ENCODE measurements around the gene GNB4. TPM values are rescaled to one million over a fixed set of nuclear protein-coding genes. Genes with fewer than 3 reads are reported as not detected.

GNB4 gene
- total RNA-seq, 2 experiments from 2014 or later, result 0.75 to 0.88 TPM

DNA sequence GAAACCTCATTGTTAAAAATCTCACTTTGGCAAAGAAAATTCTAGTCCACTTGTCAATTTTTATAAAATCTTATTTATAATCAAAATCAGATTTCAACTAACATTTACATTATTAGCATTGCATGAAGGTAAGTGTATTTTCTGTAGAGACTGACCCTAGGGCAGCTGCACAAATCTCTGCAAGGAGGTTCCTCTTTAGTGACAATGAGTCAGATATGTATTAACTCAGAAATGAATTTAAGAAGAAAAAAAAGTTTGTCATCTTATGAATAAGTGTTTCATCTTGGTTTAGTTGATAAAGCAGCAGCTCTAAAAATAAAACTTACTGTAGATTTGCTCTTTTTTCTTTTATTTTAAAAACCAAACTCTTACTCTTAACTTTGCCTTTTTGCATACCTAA lies 9.0 kb upstream of the GNB4 start:
- no peak for ATAC-seq
- intact Hi-C loops (cut with DNase I, micrococcal nuclease), result no loop called here
- H3K36me3 Mint-ChIP-seq (ENCODE audit: low read depth), result no peaks in the 10 kb centered on the region
- no peak overlapping the region for H3K27ac Mint-ChIP-seq
- ChIA-PET CTCF (interaction anchor here (0.7 to 1.0 kb wide), 3 partner anchors 8 to 103 kb away, joined by 3 to 4 read pairs (median 3); no protein-coding TSS in a partner anchor), POLR2A (interaction anchor here (0.6 kb wide), 1 partner anchor 189 kb away, joined by 5 read pairs; no protein-coding TSS in a partner anchor)
- H3K4me3 Mint-ChIP-seq, result no peak overlapping the region
- no peaks in the 10 kb centered on the region for H3K9me3 Mint-ChIP-seq (ENCODE audit: low read depth)
- H3K4me1 Mint-ChIP-seq, result peaks cover 10% of the 10 kb centered on the region
- peaks cover 19% of the 10 kb centered on the region for H3K27me3 Mint-ChIP-seq
- DNase-seq, result no peak

GRCh38 chr3:179455954-179456353 lies 4.7 kb upstream of the GNB4 start:
- peaks cover 36% of the 10 kb centered on the region for H3K27me3 Mint-ChIP-seq
- no peaks in the 10 kb centered on the region for H3K36me3 Mint-ChIP-seq (ENCODE audit: low read depth)

DNA sequence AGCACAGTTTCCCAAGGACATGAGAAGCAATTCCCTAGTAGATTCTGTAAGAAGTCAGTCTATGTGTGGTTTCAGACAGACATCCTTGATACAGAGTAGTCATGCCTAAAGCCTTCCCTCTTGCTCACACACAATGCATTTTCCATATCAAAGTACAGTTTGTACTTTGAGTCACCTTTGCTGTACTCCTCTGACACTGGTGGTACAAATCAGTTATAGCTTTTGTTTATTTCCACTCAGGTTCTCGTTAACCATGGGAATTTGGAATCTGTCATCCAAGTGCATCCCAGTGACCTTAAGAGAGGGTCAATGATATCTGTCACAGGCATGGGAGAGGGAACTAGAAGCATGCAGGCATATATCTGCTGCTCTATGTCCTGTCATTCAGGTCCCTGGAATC lies 3.6 kb upstream of the GNB4 start:
- ChIA-PET POLR2A (no interaction called here), CTCF (no interaction called here)
- DNase-seq (no peak), ATAC-seq (no peak)
- peaks cover 44% of the 10 kb centered on the region for H3K27me3 Mint-ChIP-seq
- intact Hi-C loops (cut with DNase I, micrococcal nuclease), result loop anchor here in 1 of 2 experiments (5.0 kb wide), 2 partner anchors 197 to 308 kb away; partner anchors contain the start of genes PIK3CA and USP13
- H3K9me3 Mint-ChIP-seq (ENCODE audit: low read depth), result no peaks in the 10 kb centered on the region
- no peak overlapping the region for H3K4me3 Mint-ChIP-seq
- H3K36me3 Mint-ChIP-seq (ENCODE audit: low read depth), result peaks cover 2% of the 10 kb centered on the region
- no peak overlapping the region for H3K27ac Mint-ChIP-seq
- H3K4me1 Mint-ChIP-seq, result peaks cover 16% of the 10 kb centered on the region

More at GRCh38 chr3:179455954-179456353, 4.7 kb upstream of the GNB4 start:
- ATAC-seq (no peak), DNase-seq (no peak)
- Mint-ChIP-seq H3K4me3 (no peak overlapping the region), H3K9me3 (ENCODE audit: low read depth) (no peaks in the 10 kb centered on the region), H3K4me1 (peaks cover 7% of the 10 kb centered on the region), H3K27ac (no peak overlapping the region)
- POLR2A ChIA-PET, result no interaction called here
- intact Hi-C loops (cut with DNase I, micrococcal nuclease), result no loop called here
- CTCF ChIA-PET, result no interaction called here

DNA sequence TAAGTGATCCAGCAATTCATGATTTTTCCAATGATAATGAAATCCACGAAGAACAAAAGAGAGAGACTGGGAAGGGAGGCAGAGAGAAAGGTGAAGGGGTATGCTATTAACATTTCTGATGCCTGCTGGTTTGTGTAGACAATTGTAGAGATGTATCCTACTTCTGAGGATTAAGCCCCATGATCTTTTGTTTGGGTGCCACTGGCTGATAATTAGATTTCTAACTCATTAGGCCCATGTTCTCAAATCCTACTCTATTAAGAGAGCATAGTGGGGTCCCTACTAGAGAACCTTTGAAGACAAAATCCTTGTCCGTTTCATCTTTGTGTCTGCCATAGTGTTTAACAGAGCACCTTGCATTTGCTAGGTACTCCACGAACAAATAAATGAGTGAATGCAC lies 2.7 kb upstream of the GNB4 start:
- DNase-seq, result no peak
- intact Hi-C loops (cut with DNase I, micrococcal nuclease), result loop anchor here in 1 of 2 experiments (5.0 kb wide), 2 partner anchors 198 to 307 kb away; partner anchors contain the start of genes PIK3CA and USP13

DNA sequence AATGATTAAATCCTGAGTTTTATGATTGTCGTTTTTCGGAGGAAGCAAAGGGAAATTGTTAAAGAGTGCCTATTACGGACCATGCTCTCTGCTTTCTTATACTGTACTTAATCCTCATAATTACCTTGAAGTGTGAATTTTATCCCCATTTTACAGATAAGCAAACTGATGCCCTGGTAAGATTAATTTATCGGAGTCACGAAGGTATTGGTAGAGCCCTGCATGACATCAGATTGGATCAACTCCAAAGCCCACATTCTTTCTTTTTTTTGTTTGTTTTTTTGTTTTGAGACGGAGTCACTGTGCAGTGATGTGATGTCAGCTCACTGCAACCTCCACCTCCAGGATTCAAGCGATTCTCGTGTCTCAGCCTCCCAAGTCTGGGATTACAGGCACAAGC lies 1.6 kb upstream of the GNB4 start:
- Mint-ChIP-seq H3K9me3 (ENCODE audit: low read depth) (no peaks in the 10 kb centered on the region), H3K36me3 (ENCODE audit: low read depth) (peaks cover 2% of the 10 kb centered on the region), H3K4me3 (no peak overlapping the region), H3K27me3 (peaks cover 56% of the 10 kb centered on the region), H3K4me1 (peaks cover 19% of the 10 kb centered on the region), H3K27ac (no peak overlapping the region)
- ChIA-PET POLR2A (interaction anchor here (0.5 kb wide), 1 partner anchor 44 kb away, joined by 3 read pairs; no protein-coding TSS in a partner anchor), CTCF (interaction anchor here (0.9 kb wide), 1 partner anchor 8 kb away, joined by 3 read pairs; no protein-coding TSS in a partner anchor)
- no peak for ATAC-seq
- intact Hi-C loops (cut with DNase I, micrococcal nuclease), result loop anchor here in 1 of 2 experiments (5.0 kb wide), 2 partner anchors 199 to 306 kb away; partner anchors contain the start of genes PIK3CA and USP13
- no peak for DNase-seq

More for the DNA sequence above, 2.7 kb upstream of the GNB4 start:
- H3K36me3 Mint-ChIP-seq (ENCODE audit: low read depth), result peaks cover 2% of the 10 kb centered on the region
- H3K4me3 Mint-ChIP-seq, result no peak overlapping the region
- H3K4me1 Mint-ChIP-seq, result peaks cover 19% of the 10 kb centered on the region
- no peaks in the 10 kb centered on the region for H3K9me3 Mint-ChIP-seq (ENCODE audit: low read depth)
- no peak overlapping the region for H3K27ac Mint-ChIP-seq
- CTCF ChIA-PET, result no interaction called here
- H3K27me3 Mint-ChIP-seq, result peaks cover 51% of the 10 kb centered on the region
- no peak for ATAC-seq
- POLR2A ChIA-PET, result no interaction called here

DNA sequence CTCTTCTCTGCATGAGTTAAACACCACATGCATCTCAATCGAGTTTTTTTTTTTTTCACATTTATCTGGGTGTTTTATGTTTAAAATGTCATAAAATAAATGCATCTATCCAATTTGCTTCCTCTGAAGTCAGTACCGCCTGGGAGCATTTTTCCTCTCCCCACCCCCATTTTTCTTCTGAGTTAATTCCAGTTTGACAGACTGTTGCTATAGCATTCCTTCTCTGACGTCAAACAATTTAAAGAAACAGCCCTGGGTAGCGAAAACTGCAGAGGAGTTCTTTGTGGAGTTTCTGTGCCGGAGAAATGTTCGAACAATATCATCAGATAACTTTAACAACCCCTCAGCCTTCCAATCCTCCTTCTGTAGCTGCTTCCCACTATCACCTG lies 900 bp upstream of the GNB4 start:
- DNase-seq (no peak), ATAC-seq (no peak)
- Mint-ChIP-seq H3K27ac (no peak overlapping the region), H3K27me3 (peaks cover 60% of the 10 kb centered on the region), H3K4me3 (peak overlapping the region; percentile 67), H3K36me3 (ENCODE audit: low read depth) (peaks cover 2% of the 10 kb centered on the region), H3K9me3 (ENCODE audit: low read depth) (no peaks in the 10 kb centered on the region), H3K4me1 (peaks cover 19% of the 10 kb centered on the region)
- intact Hi-C loops (cut with DNase I, micrococcal nuclease), result loop anchor here in 1 of 2 experiments (5.0 kb wide), 2 partner anchors 200 to 305 kb away; partner anchors contain the start of genes PIK3CA and USP13
- ChIA-PET POLR2A (no interaction called here), CTCF (interaction anchor here (0.9 kb wide), 1 partner anchor 9 kb away, joined by 3 read pairs; no protein-coding TSS in a partner anchor)

- Mint-ChIP-seq H3K27me3 (peaks cover 62% of the 10 kb centered on the region), H3K27ac (no peak overlapping the region), H3K9me3 (ENCODE audit: low read depth) (no peaks in the 10 kb centered on the region), H3K4me1 (peaks cover 19% of the 10 kb centered on the region), H3K4me3 (peak overlapping the region; percentile 67), H3K36me3 (ENCODE audit: low read depth) (peaks cover 2% of the 10 kb centered on the region)
- DNase-seq, result no peak
- intact Hi-C loops (cut with DNase I, micrococcal nuclease), result loop anchor here in 1 of 2 experiments (1.0 to 5.0 kb wide), 3 partner anchors 104 to 304 kb away; partner anchors contain the start of genes MFN1, PIK3CA and USP13
- POLR2A ChIA-PET, result interaction anchor here (0.6 kb wide), 1 partner anchor 1145 kb away, joined by 5 read pairs; no protein-coding TSS in a partner anchor
- no peak for ATAC-seq
- CTCF ChIA-PET, result no interaction called here
Observed at GRCh38 chr3:179450901-179451264, 387 bp downstream of the GNB4 start.

DNA sequence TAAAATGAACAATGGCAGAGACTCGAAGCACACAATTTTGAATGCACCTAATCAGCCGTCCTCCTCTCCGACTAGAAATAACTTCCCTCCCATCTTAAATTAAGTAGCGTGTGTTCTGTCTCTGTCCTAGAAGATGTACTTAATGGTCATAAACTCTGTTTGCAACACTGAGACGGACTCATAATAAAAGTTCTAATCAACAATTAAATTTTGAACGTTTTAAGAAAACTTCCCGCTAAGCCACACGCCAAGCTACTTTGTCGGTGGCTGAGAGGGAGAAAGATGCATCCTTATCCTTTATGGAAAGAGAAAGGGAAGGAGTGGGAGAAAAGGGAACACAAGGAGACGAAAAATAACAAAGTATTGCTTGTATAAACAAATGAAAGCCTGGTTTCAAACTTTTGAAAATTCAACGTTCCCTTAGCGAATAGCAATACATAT lies 989 bp downstream of the GNB4 start:
- DNase-seq (no peak), ATAC-seq (no peak)
- Mint-ChIP-seq H3K27me3 (peaks cover 60% of the 10 kb centered on the region), H3K9me3 (ENCODE audit: low read depth) (no peaks in the 10 kb centered on the region), H3K27ac (no peak overlapping the region), H3K4me3 (peak overlapping the region; percentile 67), H3K36me3 (ENCODE audit: low read depth) (peaks cover 2% of the 10 kb centered on the region), H3K4me1 (peaks cover 19% of the 10 kb centered on the region)
- intact Hi-C loops (cut with DNase I, micrococcal nuclease), result loop anchor here in 1 of 2 experiments (5.0 kb wide), 2 partner anchors 202 to 303 kb away; partner anchors contain the start of genes PIK3CA and USP13
- ChIA-PET POLR2A (no interaction called here), CTCF (no interaction called here)

- H3K27ac Mint-ChIP-seq, result no peak overlapping the region
- intact Hi-C loops (cut with DNase I, micrococcal nuclease), result loop anchor here in 1 of 2 experiments (5.0 kb wide), 2 partner anchors 203 to 302 kb away; partner anchors contain the start of genes PIK3CA and USP13
- ChIA-PET POLR2A (no interaction called here), CTCF (no interaction called here)
- H3K4me1 Mint-ChIP-seq, result peaks cover 19% of the 10 kb centered on the region
- peaks cover 58% of the 10 kb centered on the region for H3K27me3 Mint-ChIP-seq
- no peak for ATAC-seq
- no peaks in the 10 kb centered on the region for H3K9me3 Mint-ChIP-seq (ENCODE audit: low read depth)
- peak overlapping the region; percentile 67 for H3K4me3 Mint-ChIP-seq
- no peak for DNase-seq
- peaks cover 2% of the 10 kb centered on the region for H3K36me3 Mint-ChIP-seq (ENCODE audit: low read depth)
Observed at GRCh38 chr3:179449636-179450035, 1.6 kb downstream of the GNB4 start.

DNA sequence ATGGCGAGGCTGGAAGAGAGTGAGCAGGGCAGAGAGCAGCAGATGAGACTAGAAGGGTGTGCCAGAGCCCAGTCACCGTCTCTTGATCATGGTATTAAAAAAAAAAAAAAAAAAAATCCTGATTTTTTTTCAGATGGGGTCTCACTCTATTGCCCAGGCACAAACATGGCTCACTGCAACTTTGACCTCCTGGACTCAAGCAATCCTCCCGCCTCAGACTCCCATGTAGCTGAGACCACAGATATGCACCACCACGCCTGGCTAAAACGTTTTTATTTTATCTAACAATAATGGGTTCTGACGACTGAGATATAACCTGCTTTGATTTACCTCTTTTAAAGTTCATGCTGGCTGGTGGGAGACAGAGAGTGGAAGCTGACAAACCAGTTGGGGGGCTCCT lies 4.0 kb downstream of the GNB4 start:
- no peak overlapping the region for H3K4me3 Mint-ChIP-seq
- H3K9me3 Mint-ChIP-seq (ENCODE audit: low read depth), result no peaks in the 10 kb centered on the region
- H3K27me3 Mint-ChIP-seq, result peaks cover 47% of the 10 kb centered on the region
- ChIA-PET POLR2A (no interaction called here), CTCF (interaction anchor here (0.6 kb wide), 2 partner anchors 12 to 110 kb away, joined by 3 read pairs; no protein-coding TSS in a partner anchor)
- intact Hi-C loops (cut with DNase I, micrococcal nuclease), result loop anchor here in 1 of 2 experiments (2.0 kb wide), 1 partner anchor 112 kb away; no protein-coding TSS in a partner anchor
- H3K27ac Mint-ChIP-seq, result no peak overlapping the region
- H3K36me3 Mint-ChIP-seq (ENCODE audit: low read depth), result peaks cover 2% of the 10 kb centered on the region
- H3K4me1 Mint-ChIP-seq, result peaks cover 18% of the 10 kb centered on the region
- no peak for DNase-seq
- no peak for ATAC-seq

DNA sequence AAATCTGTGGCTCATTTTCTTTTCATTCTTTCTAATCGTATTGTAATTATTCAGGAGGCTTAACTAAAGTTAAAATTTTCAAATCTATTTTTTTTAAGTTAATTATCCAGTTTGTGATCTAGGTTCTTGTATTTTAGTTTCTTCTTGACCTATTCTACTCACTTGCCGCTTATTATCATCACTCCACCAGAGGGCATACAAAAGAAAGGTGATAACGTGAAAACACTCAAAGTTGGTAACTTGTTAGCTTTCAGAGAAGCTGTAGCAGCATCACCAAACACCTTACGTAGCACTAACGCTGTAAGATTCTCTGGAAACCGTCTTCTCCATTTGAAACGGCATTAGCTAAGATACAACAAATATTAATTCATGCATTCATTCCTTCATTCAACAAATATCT lies 4.8 kb downstream of the GNB4 start:
- ATAC-seq, result no peak
- no peak for DNase-seq
- no peak overlapping the region for H3K27ac Mint-ChIP-seq
- peaks cover 2% of the 10 kb centered on the region for H3K36me3 Mint-ChIP-seq (ENCODE audit: low read depth)
- POLR2A ChIA-PET, result no interaction called here
- H3K27me3 Mint-ChIP-seq, result peaks cover 40% of the 10 kb centered on the region
- intact Hi-C loops (cut with DNase I, micrococcal nuclease), result loop anchor here (1.0 to 2.0 kb wide), 2 partner anchors 112 kb away; no protein-coding TSS in a partner anchor
- no peaks in the 10 kb centered on the region for H3K9me3 Mint-ChIP-seq (ENCODE audit: low read depth)
- H3K4me1 Mint-ChIP-seq, result peaks cover 12% of the 10 kb centered on the region
- H3K4me3 Mint-ChIP-seq, result no peak overlapping the region
- CTCF ChIA-PET, result interaction anchor here (0.6 kb wide), 2 partner anchors 11 to 111 kb away, joined by 3 read pairs; no protein-coding TSS in a partner anchor

DNA sequence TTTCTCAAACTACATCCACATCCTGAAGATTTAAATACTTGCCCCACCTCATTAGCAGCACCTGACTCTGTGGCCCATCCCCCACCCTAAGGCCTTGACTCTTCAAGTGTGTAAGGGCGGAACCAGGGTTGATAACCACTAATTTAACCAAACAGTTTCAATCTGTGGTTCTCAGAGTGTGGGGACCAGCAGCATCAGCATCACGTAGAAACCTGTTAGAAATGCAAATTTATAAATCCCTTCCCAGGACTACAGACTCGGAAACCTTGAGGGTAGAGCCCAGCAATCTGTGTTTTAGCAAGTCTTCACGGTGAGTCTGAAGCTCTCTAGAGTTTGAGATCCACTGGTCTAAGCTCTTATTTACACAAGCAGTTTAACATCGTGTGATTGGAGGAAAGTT lies 12.4 kb downstream of the GNB4 start:
- POLR2A ChIA-PET, result no interaction called here
- DNase-seq (no peak), ATAC-seq (no peak)
- no peak overlapping the region for H3K4me3 Mint-ChIP-seq
- no peaks in the 10 kb centered on the region for H3K36me3 Mint-ChIP-seq (ENCODE audit: low read depth)
- no peaks in the 10 kb centered on the region for H3K4me1 Mint-ChIP-seq
- intact Hi-C loops (cut with DNase I, micrococcal nuclease), result no loop called here
- H3K27me3 Mint-ChIP-seq, result peaks cover 3% of the 10 kb centered on the region
- CTCF ChIA-PET, result no interaction called here
- H3K9me3 Mint-ChIP-seq (ENCODE audit: low read depth), result no peaks in the 10 kb centered on the region
- no peak overlapping the region for H3K27ac Mint-ChIP-seq

Data from activated CD4-positive, alpha-beta T cell treated with anti-CD3 and anti-CD28 coated beads for 36 hours (primary cell).